Caki2 (cell line): ENCODE results near the gene ELAPOR1. TPM values are rescaled to one million over a fixed set of nuclear protein-coding genes. Genes with fewer than 3 reads are reported as not detected.

Experiments
- DNase-seq: peaks from one replicate; pipeline ENCODE4 v3.0.0-alpha.2; 2015; ENCODE audit warnings: low read depth
- in situ Hi-C: cut with HindIII; loops from 2 replicates; pipeline ENCODE4 v1.10.0; 2016; ENCODE audit warnings: low sequenced_read_pairs, low pct_unique_long_range_greater_than_20kb, mixed read lengths
- total RNA-seq: library from RNA; depleted of rRNA; stranded (reverse); fragments of >200 nt; shearing (Covaris generic); gene quantifications from 2 replicates; pipeline ENCODE4 v1.2.3, GENCODE V29; 2014; ENCODE audit warnings: low replicate concordance; rRNA removed

The ELAPOR1 gene
- total RNA-seq, 1 experiment from 2014 or later = 0.88 TPM

- DNase-seq = no peak
- in situ Hi-C loops = no loop called here
These were observed 46.3 kb downstream of the ELAPOR1 start for GRCh38 chr1:109160071-109160840.

DNA sequence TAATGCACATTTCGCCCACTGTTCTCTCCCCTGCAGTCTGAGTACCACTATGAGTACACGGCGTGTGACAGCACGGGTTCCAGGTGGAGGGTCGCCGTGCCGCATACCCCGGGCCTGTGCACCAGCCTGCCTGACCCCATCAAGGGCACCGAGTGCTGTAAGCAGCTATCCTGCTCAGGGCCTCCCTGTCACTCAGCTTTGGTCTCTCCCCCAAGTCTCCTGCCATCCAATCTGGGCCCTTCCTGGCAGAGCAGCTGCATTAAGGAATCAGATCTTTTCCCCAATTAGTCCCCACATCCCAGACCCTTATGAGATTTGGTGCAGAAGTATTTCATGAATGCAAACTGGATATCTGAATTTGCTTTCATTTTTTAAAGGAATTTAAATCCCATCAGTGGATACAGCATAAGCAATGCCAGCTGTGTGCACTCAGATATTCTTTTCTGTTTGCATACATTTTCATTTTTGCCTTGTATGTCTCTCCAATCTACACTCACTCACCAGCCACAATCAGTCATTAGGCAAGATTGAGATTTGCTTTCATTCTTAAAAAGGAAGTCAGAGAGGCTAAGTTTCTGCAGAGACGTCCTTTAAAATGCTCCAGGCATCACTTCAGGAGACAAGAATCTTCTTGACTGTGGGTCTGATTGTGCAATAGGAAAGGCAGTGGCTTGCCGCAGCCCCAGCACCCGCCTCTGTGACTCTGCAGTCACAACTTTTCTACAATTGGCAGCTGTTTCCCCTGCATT lies 48.1 kb downstream of the ELAPOR1 start:
- in situ Hi-C loops = no loop called here
- no peak for DNase-seq

- in situ Hi-C loops = no loop called here
- no peak for DNase-seq
These were observed 48.7 kb downstream of the ELAPOR1 start for GRCh38 chr1:109162626-109163025.

DNA sequence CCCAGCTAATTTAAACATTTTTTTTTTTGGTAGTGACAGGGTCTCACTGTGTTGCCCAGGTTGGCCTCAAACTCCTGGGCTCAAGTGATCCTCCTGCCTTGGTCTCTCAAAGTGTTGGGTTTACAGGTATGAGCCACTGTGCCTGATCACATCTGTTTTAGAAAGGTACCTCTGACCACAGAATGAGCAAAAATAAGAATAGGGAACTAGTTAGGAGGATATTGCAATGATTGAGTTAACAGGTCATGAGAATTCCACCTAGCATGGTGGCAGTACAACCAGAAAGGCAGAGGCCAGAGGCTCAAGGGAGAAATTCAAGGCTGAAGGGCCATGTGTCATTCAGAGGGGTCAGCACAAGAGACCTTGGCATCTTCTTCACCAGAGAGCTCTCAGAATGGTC lies 49.6 kb downstream of the ELAPOR1 start:
- in situ Hi-C loops = no loop called here
- no peak for DNase-seq

Other genes starting within 250 kb of the ELAPOR1 start
- 28.8 and 53.7 TPM in 2 replicates for gene GPSM2, start 237.1 kb upstream of the ELAPOR1 start, total RNA-seq
- gene CLCC1, start 150.6 kb upstream of the ELAPOR1 start, total RNA-seq = 38.6 and 51.5 TPM in 2 replicates
- 4.7 and 4.9 TPM in 2 replicates for gene WDR47, start 72.0 kb upstream of the ELAPOR1 start, total RNA-seq
- gene TAF13, start 38.1 kb upstream of the ELAPOR1 start, total RNA-seq = 8.9 and 11.9 TPM in 2 replicates
- gene TMEM167B, start 23.4 kb upstream of the ELAPOR1 start, total RNA-seq = 12.9 and 15.1 TPM in 2 replicates
- 133 and 154 TPM in 2 replicates for gene SARS1, start 99.8 kb downstream of the ELAPOR1 start, total RNA-seq
- 4.6 and 4.8 TPM in 2 replicates for gene CELSR2, start 135.4 kb downstream of the ELAPOR1 start, total RNA-seq
- 21.8 and 27.6 TPM in 2 replicates for gene PSRC1, start 169.0 kb downstream of the ELAPOR1 start, total RNA-seq
- not detected in 2 replicates for gene MYBPHL, start 192.9 kb downstream of the ELAPOR1 start, total RNA-seq